RWPE2 (cell line): ENCODE results near the gene HEPN1.

ENCODE experiments used
- ATAC-seq: fragments of 200-7000 bp; cut with Tn5 transposase; 3 replicates; pipeline ENCODE4 v1.9.1; 2021; ENCODE audit warnings: low read depth
- DNase-seq: peaks from one replicate; pipeline ENCODE4 v3.0.0-alpha.2; 2020; ENCODE audit warnings: low spot score
- H3K27ac ChIP-seq: fragments of 450-650 bp; 2 replicates; pipeline ENCODE4 v1.5.1; 2017; ENCODE audit warnings: mild to moderate bottlenecking; ENCODE audit not compliant: poor library complexity, severe bottlenecking
- H3K27me3 ChIP-seq: fragments of 250-450 bp; sonication (Bioruptor Pico); 2 replicates; pipeline ENCODE4 v1.5.1; 2021; ENCODE audit warnings: mild to moderate bottlenecking, moderate library complexity; ENCODE audit not compliant: insufficient read depth, poor library complexity, severe bottlenecking
- H3K36me3 ChIP-seq: fragments of 250-450 bp; sonication (Bioruptor Pico); 2 replicates; pipeline ENCODE4 v1.5.1; 2020; ENCODE audit warnings: low read depth, mild to moderate bottlenecking, moderate library complexity
- H3K4me1 ChIP-seq: fragments of 250-450 bp; sonication (Bioruptor Pico); 2 replicates; pipeline ENCODE4 v1.5.1; 2021; ENCODE audit warnings: mild to moderate bottlenecking, moderate library complexity; ENCODE audit not compliant: insufficient read depth, poor library complexity, severe bottlenecking
- H3K4me3 ChIP-seq: fragments of 250-450 bp; sonication (Bioruptor Pico); 2 replicates; pipeline ENCODE4 v1.5.1; 2021; ENCODE audit warnings: mild to moderate bottlenecking, moderate library complexity; ENCODE audit not compliant: severe bottlenecking
- H3K9me3 ChIP-seq: fragments of 250-450 bp; sonication (Bioruptor Pico); 2 replicates; pipeline ENCODE4 v1.5.1; 2021; ENCODE audit warnings: mild to moderate bottlenecking, moderate library complexity; ENCODE audit not compliant: severe bottlenecking
- CTCF ChIP-seq: fragments of 450-650 bp; IDR thresholded peaks from one replicate; pipeline ENCODE4 v1.5.1; 2017; ENCODE audit warnings: mild to moderate bottlenecking, moderate library complexity; ENCODE audit not compliant: poor library complexity, severe bottlenecking

The HEPN1 gene

GRCh38 chr11:124891373-124891861, 27.6 kb upstream of the HEPN1 start:
- TF ChIP-seq CTCF: no peak
- Histone ChIP-seq H3K27me3 (no peaks in the 10 kb centered on the region), H3K4me3 (no peak overlapping the region), H3K4me1 (no peaks in the 10 kb centered on the region), H3K9me3 (no peaks in the 10 kb centered on the region), H3K36me3 (no peaks in the 10 kb centered on the region), H3K27ac (no peak overlapping the region)
- DNase-seq: no peak
- no peak for ATAC-seq

- DNase-seq (no peak), ATAC-seq (no peak)
- Histone ChIP-seq H3K36me3 (no peaks in the 10 kb centered on the region), H3K4me1 (peaks cover 5% of the 10 kb centered on the region), H3K27me3 (no peaks in the 10 kb centered on the region), H3K9me3 (no peaks in the 10 kb centered on the region), H3K27ac (no peak overlapping the region), H3K4me3 (no peak overlapping the region)
- no peak for TF ChIP-seq CTCF
These were observed 26.9 kb upstream of the HEPN1 start for GRCh38 chr11:124892146-124892545.

GRCh38 chr11:124892750-124893454, 26.1 kb upstream of the HEPN1 start:
- Histone ChIP-seq H3K4me3 (no peak overlapping the region), H3K27ac (no peak overlapping the region), H3K36me3 (no peaks in the 10 kb centered on the region), H3K27me3 (no peaks in the 10 kb centered on the region), H3K9me3 (no peaks in the 10 kb centered on the region), H3K4me1 (peaks cover 12% of the 10 kb centered on the region)
- no peak for TF ChIP-seq CTCF
- DNase-seq: no peak
- no peak for ATAC-seq

- H3K36me3 ChIP-seq: no peaks in the 10 kb centered on the region
- DNase-seq (no peak), ATAC-seq (no peak)
- H3K27me3 ChIP-seq: no peaks in the 10 kb centered on the region
- TF ChIP-seq CTCF: no peak
- peaks cover 21% of the 10 kb centered on the region for H3K4me1 ChIP-seq
- H3K4me3 ChIP-seq: no peak overlapping the region
- no peak overlapping the region for H3K27ac ChIP-seq
- no peaks in the 10 kb centered on the region for H3K9me3 ChIP-seq
These were observed 25.2 kb upstream of the HEPN1 start for GRCh38 chr11:124893781-124894401.
